Superior temporal gyrus (tissue), 1 donor: Measurements from ENCODE around the gene PAX7.

Source experiments
- DNase-seq: peaks from one replicate; pipeline ENCODE4 v3.0.0-alpha.2; 2016; ENCODE audit errors: extremely low spot score

Gene PAX7

GRCh38 chr1:18618546-18619466 is 11.8 kb upstream of the PAX7 start:
- no peak for DNase-seq

GRCh38 chr1:18619467-18619835 is 11.2 kb upstream of the PAX7 start:
- no peak for DNase-seq

GRCh38 chr1:18628511-18628910 is 2.1 kb upstream of the PAX7 start:
- DNase-seq: no peak

- DNase-seq: no peak
Observed at GRCh38 chr1:18629659-18630510, 761 bp upstream of the PAX7 start.

GRCh38 chr1:18631496-18632217 is 1.0 kb downstream of the PAX7 start:
- no peak for DNase-seq

GRCh38 chr1:18632218-18632588 is 1.6 kb downstream of the PAX7 start:
- DNase-seq: no peak

GRCh38 chr1:18632783-18633421 is 2.3 kb downstream of the PAX7 start:
- DNase-seq: no peak

- DNase-seq: no peak
Observed at GRCh38 chr1:18633422-18634155, 2.9 kb downstream of the PAX7 start.

GRCh38 chr1:18634276-18634675 is 3.6 kb downstream of the PAX7 start:
- no peak for DNase-seq

- DNase-seq: no peak
Observed at GRCh38 chr1:18635070-18635577, 4.5 kb downstream of the PAX7 start.

- no peak for DNase-seq
Observed at GRCh38 chr1:18635891-18636595, 5.4 kb downstream of the PAX7 start.

GRCh38 chr1:18636596-18637508 is 6.2 kb downstream of the PAX7 start:
- no peak for DNase-seq

- DNase-seq: no peak
Observed at GRCh38 chr1:18637511-18637960, 6.9 kb downstream of the PAX7 start.

- no peak for DNase-seq
Observed at GRCh38 chr1:18637962-18638834, 7.6 kb downstream of the PAX7 start.

GRCh38 chr1:18638835-18639364 is 8.3 kb downstream of the PAX7 start:
- DNase-seq: no peak

- no peak for DNase-seq
Observed at GRCh38 chr1:18639368-18640055, 8.9 kb downstream of the PAX7 start.
